NCI-H2196 (cell line): ENCODE measurements around the gene PRPF19.

Experiments
- DNase-seq: peaks from one replicate; lab custom pipeline; 2025; ENCODE audit not compliant: unreplicated experiment; lab: John Stamatoyannopoulos, UW

The PRPF19 gene

GRCh38 chr11:60906132-60906972 lies at the start of gene PRPF19:
PRPF19 (minus strand) TSS chr11:60906585; CDS start chr11:60906382, 203 bp downstream.
- DNase-seq = peak; percentile 98

- no peak for DNase-seq
These were observed 49.2 kb upstream of the PRPF19 start for GRCh38 chr11:60955571-60955970.

GRCh38 chr11:60954421-60954820 lies 48.0 kb upstream of the PRPF19 start:
- DNase-seq = no peak

- DNase-seq = no peak
These were observed 47.4 kb upstream of the PRPF19 start for GRCh38 chr11:60953781-60954180.

- DNase-seq = no peak
These were observed 46.4 kb upstream of the PRPF19 start for GRCh38 chr11:60952742-60953170.

- no peak for DNase-seq
These were observed 45.7 kb upstream of the PRPF19 start, which contains the start of gene SLC15A3 for GRCh38 chr11:60951904-60952741. SLC15A3 (minus strand) TSS chr11:60952176; CDS start chr11:60951551, 625 bp downstream.

GRCh38 chr11:60951606-60951903 lies 45.2 kb upstream of the PRPF19 start:
- no peak for DNase-seq

GRCh38 chr11:60950933-60951605 lies 44.7 kb upstream of the PRPF19 start:
- no peak for DNase-seq

- DNase-seq = no peak
These were observed 43.6 kb upstream of the PRPF19 start for GRCh38 chr11:60950024-60950423.

GRCh38 chr11:60948250-60948649 lies 41.9 kb upstream of the PRPF19 start:
- no peak for DNase-seq

GRCh38 chr11:60947700-60948099 lies 41.3 kb upstream of the PRPF19 start:
- DNase-seq = no peak

- no peak for DNase-seq
These were observed 40.3 kb upstream of the PRPF19 start for GRCh38 chr11:60946601-60947264.

- no peak for DNase-seq
These were observed 38.9 kb upstream of the PRPF19 start for GRCh38 chr11:60945295-60945667.

GRCh38 chr11:60944490-60945294 lies 38.3 kb upstream of the PRPF19 start:
- no peak for DNase-seq

GRCh38 chr11:60942970-60943565 lies 36.7 kb upstream of the PRPF19 start:
- DNase-seq = peak; percentile 67

- no peak for DNase-seq
These were observed 35.8 kb upstream of the PRPF19 start for GRCh38 chr11:60942219-60942618.

GRCh38 chr11:60941371-60942119 lies 35.2 kb upstream of the PRPF19 start:
- DNase-seq = no peak

- DNase-seq = no peak
These were observed 33.5 kb upstream of the PRPF19 start for GRCh38 chr11:60939855-60940254.

GRCh38 chr11:60939301-60939700 lies 32.9 kb upstream of the PRPF19 start:
- DNase-seq = no peak
